ENCODE data around the gene DCLRE1C. TPM values are rescaled to one million over a fixed set of nuclear protein-coding genes. Genes with fewer than 3 reads are reported as not detected.

Gene DCLRE1C
- total RNA-seq, 5 donors from 2014 or later (not counting 1 experiment from before 2014, with no cell fraction given) = 13.6 to 26.5 (median 23.1) TPM

GRCh38 chr10:14859775-14860174, 94.1 kb downstream of the DCLRE1C start:
- H3K27me3 Mint-ChIP-seq = no peaks in the 10 kb centered on the region
- CTCF ChIA-PET = no interaction called here

GRCh38 chr10:14859043-14859442, 94.9 kb downstream of the DCLRE1C start:
- ChIA-PET CTCF (interaction anchor here (0.5 to 0.7 kb wide), 2 partner anchors 284 to 931 kb away, joined by 3 to 4 read pairs; no protein-coding TSS in a partner anchor), POLR2A (interaction anchor here in 1 of 2 donors (0.6 to 1.8 kb wide), 2 partner anchors 10 to 14 kb away, joined by 3 to 6 read pairs; no protein-coding TSS in a partner anchor)
- no CpG with 5 or more reads among the region's 5 CpGs for WGBS (ENCODE audit: insufficient coverage)
- no peaks in the 10 kb centered on the region for H3K9me3 ChIP-seq
- no peak overlapping the region for H3K4me3 Mint-ChIP-seq
- H3K27me3 Mint-ChIP-seq = no peaks in the 10 kb centered on the region
- peaks cover 0 to 43% of the 10 kb centered on the region in 2 donors for H3K36me3 ChIP-seq (ENCODE audit: control insufficient read depth in 2 of 2, extremely low read depth in 1 of 2, insufficient read depth in 1 of 2, low read length in 1 of 2)
- no peak overlapping the region for H3K4me3 ChIP-seq (ENCODE audit: control insufficient read depth in 1 of 2, extremely low read depth in 1 of 2, low read length in 1 of 2)
- DNase-seq (no peak), ATAC-seq (replicated peaks in 1 of 4) (no peak)
- no peaks in the 10 kb centered on the region for H3K27me3 ChIP-seq (replicated peaks in 1 of 2; ENCODE audit: control insufficient read depth in 2 of 2, extremely low read depth in 1 of 2, insufficient read depth in 2 of 2, low read length in 1 of 2)
- no peak overlapping the region for H3K27ac Mint-ChIP-seq
- no peaks in the 10 kb centered on the region for H3K9me3 Mint-ChIP-seq
- H3K4me1 Mint-ChIP-seq = peaks cover 0 to 3% (median 0%) of the 10 kb centered on the region in 3 donors
- H3K27ac ChIP-seq (ENCODE audit: low read length) = no peak overlapping the region
- H3K4me1 ChIP-seq (ENCODE audit: control insufficient read depth in 1 of 2, extremely low read depth in 1 of 2, insufficient read depth in 2 of 2, low read length in 2 of 2) = no peaks in the 10 kb centered on the region
- peaks cover 52% of the 10 kb centered on the region for H3K36me3 Mint-ChIP-seq

More at GRCh38 chr10:14859775-14860174, 94.1 kb downstream of the DCLRE1C start:
- H3K36me3 ChIP-seq (ENCODE audit: control insufficient read depth in 2 of 2, extremely low read depth in 1 of 2, insufficient read depth in 1 of 2, low read length in 1 of 2) = peaks cover 0 to 37% of the 10 kb centered on the region in 2 donors
- H3K27ac ChIP-seq (ENCODE audit: low read length) = no peak overlapping the region
- Mint-ChIP-seq H3K4me3 (no peak overlapping the region), H3K36me3 (peaks cover 49% of the 10 kb centered on the region), H3K27ac (no peak overlapping the region), H3K9me3 (no peaks in the 10 kb centered on the region), H3K4me1 (peaks cover 0 to 3% (median 0%) of the 10 kb centered on the region in 3 donors)
- no peak overlapping the region for H3K4me3 ChIP-seq (ENCODE audit: control insufficient read depth in 1 of 2, extremely low read depth in 1 of 2, low read length in 1 of 2)
- H3K27me3 ChIP-seq (replicated peaks in 1 of 2; ENCODE audit: control insufficient read depth in 2 of 2, extremely low read depth in 1 of 2, insufficient read depth in 2 of 2, low read length in 1 of 2) = no peaks in the 10 kb centered on the region
- ATAC-seq (replicated peaks in 1 of 4) (no peak), DNase-seq (no peak)
- POLR2A ChIA-PET = interaction anchor here (0.6 to 0.7 kb wide), 2 partner anchors 9 to 23 kb away, joined by 3 read pairs; no protein-coding TSS in a partner anchor
- no peaks in the 10 kb centered on the region for H3K9me3 ChIP-seq
- H3K4me1 ChIP-seq (ENCODE audit: control insufficient read depth in 1 of 2, extremely low read depth in 1 of 2, insufficient read depth in 2 of 2, low read length in 2 of 2) = no peaks in the 10 kb centered on the region

DNA sequence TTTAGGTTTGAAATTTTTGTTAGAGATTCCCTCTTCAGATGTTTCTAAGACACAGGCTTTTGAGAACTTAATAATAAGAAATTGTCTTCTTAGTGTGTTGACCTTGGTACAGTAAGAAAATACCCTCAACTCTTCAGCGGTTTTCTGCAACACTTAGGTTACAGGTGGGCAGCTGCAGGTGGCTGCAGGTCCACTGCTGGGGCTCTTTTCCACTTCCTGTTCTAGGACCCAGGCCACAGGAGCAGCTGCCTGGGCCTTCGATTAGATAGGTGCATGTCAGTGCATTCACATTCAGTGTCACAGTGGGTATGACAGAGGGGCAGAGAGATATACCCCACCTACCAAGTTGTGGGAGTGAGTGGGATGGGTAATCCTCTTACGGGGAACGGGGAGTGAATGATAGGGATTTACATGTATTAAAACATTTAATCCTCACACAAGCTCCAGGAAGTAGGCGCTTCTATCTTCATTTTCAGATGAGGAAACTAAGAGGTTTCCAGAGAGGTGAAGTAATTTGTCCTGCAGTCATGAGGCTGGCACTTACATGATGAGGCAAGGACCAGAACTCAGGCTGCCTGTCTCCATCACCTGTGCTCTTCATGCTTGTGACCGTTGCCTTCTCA, 95.4 kb downstream of the DCLRE1C start:
- H3K27me3 ChIP-seq (replicated peaks in 1 of 2; ENCODE audit: control insufficient read depth in 2 of 2, extremely low read depth in 1 of 2, insufficient read depth in 2 of 2, low read length in 1 of 2) = no peaks in the 10 kb centered on the region
- no peak overlapping the region for H3K4me3 ChIP-seq (ENCODE audit: control insufficient read depth in 1 of 2, extremely low read depth in 1 of 2, low read length in 1 of 2)
- no peak overlapping the region for H3K27ac Mint-ChIP-seq
- no peaks in the 10 kb centered on the region for H3K9me3 Mint-ChIP-seq
- no peak overlapping the region for H3K27ac ChIP-seq (ENCODE audit: low read length)
- H3K4me1 Mint-ChIP-seq = peaks cover 0 to 3% (median 0%) of the 10 kb centered on the region in 3 donors
- no peaks in the 10 kb centered on the region for H3K9me3 ChIP-seq
- H3K36me3 ChIP-seq (ENCODE audit: control insufficient read depth in 2 of 2, extremely low read depth in 1 of 2, insufficient read depth in 1 of 2, low read length in 1 of 2) = peaks cover 0 to 46% of the 10 kb centered on the region in 2 donors
- WGBS (ENCODE audit: insufficient coverage) = 100% methylated on average over 1 of the region's 6 CpGs
- no peaks in the 10 kb centered on the region for H3K27me3 Mint-ChIP-seq
- ATAC-seq (replicated peaks in 1 of 4) (no peak), DNase-seq (no peak)
- ChIA-PET POLR2A (interaction anchor here in 1 of 2 donors (1.8 kb wide), 1 partner anchor 13 kb away, joined by 6 read pairs; no protein-coding TSS in a partner anchor), CTCF (no interaction called here)
- H3K4me3 Mint-ChIP-seq = no peak overlapping the region
- peaks cover 50% of the 10 kb centered on the region for H3K36me3 Mint-ChIP-seq
- H3K4me1 ChIP-seq (ENCODE audit: control insufficient read depth in 1 of 2, extremely low read depth in 1 of 2, insufficient read depth in 2 of 2, low read length in 2 of 2) = no peaks in the 10 kb centered on the region

DNA sequence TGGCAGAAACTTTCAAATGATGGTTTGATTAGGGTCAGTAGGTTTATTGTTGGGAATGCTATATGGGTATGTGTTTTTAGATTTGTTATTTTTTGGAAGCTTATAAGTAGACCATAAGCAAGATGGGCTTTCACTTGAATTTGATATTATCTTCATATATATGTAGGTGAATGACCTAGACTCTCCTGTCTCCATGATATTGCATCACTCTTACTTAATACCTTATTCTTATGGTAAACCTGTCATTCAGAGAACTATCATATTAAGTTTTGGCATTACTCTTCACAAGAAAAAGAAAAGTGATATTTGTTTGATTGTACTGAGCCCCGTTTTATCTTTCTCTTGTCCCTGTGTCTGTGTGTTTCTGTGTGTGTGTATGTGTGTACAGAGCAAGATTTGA, 98.4 kb downstream of the DCLRE1C start:
- Mint-ChIP-seq H3K4me3 (no peak overlapping the region), H3K27me3 (no peaks in the 10 kb centered on the region), H3K4me1 (peaks cover 0 to 3% (median 0%) of the 10 kb centered on the region in 3 donors), H3K27ac (no peak overlapping the region), H3K9me3 (no peaks in the 10 kb centered on the region), H3K36me3 (peaks cover 56% of the 10 kb centered on the region)
- Histone ChIP-seq H3K9me3 (no peaks in the 10 kb centered on the region), H3K27me3 (replicated peaks in 1 of 2; ENCODE audit: control insufficient read depth in 2 of 2, extremely low read depth in 1 of 2, insufficient read depth in 2 of 2, low read length in 1 of 2) (no peaks in the 10 kb centered on the region), H3K27ac (ENCODE audit: low read length) (no peak overlapping the region), H3K36me3 (ENCODE audit: control insufficient read depth in 2 of 2, extremely low read depth in 1 of 2, insufficient read depth in 1 of 2, low read length in 1 of 2) (peaks cover 0 to 49% of the 10 kb centered on the region in 2 donors), H3K4me3 (ENCODE audit: control insufficient read depth in 1 of 2, extremely low read depth in 1 of 2, low read length in 1 of 2) (no peak overlapping the region), H3K4me1 (ENCODE audit: control insufficient read depth in 1 of 2, extremely low read depth in 1 of 2, insufficient read depth in 2 of 2, low read length in 2 of 2) (no peaks in the 10 kb centered on the region)
- ChIA-PET CTCF (no interaction called here), POLR2A (no interaction called here)
- no CpG with 5 or more reads among the region's 1 CpG for WGBS (ENCODE audit: insufficient coverage)
- ATAC-seq (replicated peaks in 1 of 4) (no peak), DNase-seq (no peak)

GRCh38 chr10:14852236-14852635, 101.7 kb downstream of the DCLRE1C start:
- no CpG with 5 or more reads among the region's 3 CpGs for WGBS (ENCODE audit: insufficient coverage)
- Histone ChIP-seq H3K36me3 (ENCODE audit: control insufficient read depth in 2 of 2, extremely low read depth in 1 of 2, insufficient read depth in 1 of 2, low read length in 1 of 2) (peaks cover 0 to 47% of the 10 kb centered on the region in 2 donors), H3K4me1 (ENCODE audit: control insufficient read depth in 1 of 2, extremely low read depth in 1 of 2, insufficient read depth in 2 of 2, low read length in 2 of 2) (no peaks in the 10 kb centered on the region), H3K27me3 (replicated peaks in 1 of 2; ENCODE audit: control insufficient read depth in 2 of 2, extremely low read depth in 1 of 2, insufficient read depth in 2 of 2, low read length in 1 of 2) (no peaks in the 10 kb centered on the region), H3K9me3 (no peaks in the 10 kb centered on the region), H3K27ac (ENCODE audit: low read length) (no peak overlapping the region), H3K4me3 (ENCODE audit: control insufficient read depth in 1 of 2, extremely low read depth in 1 of 2, low read length in 1 of 2) (no peak overlapping the region)
- H3K9me3 Mint-ChIP-seq = no peaks in the 10 kb centered on the region
- H3K27ac Mint-ChIP-seq = no peak overlapping the region
- POLR2A ChIA-PET = no interaction called here
- no peak for DNase-seq
- CTCF ChIA-PET = interaction anchor here in 1 of 2 donors (0.5 kb wide), 1 partner anchor 344 kb away, joined by 5 read pairs; no protein-coding TSS in a partner anchor
- no peak overlapping the region for H3K4me3 Mint-ChIP-seq
- no peaks in the 10 kb centered on the region for H3K27me3 Mint-ChIP-seq
- H3K4me1 Mint-ChIP-seq = no peaks in the 10 kb centered on the region
- H3K36me3 Mint-ChIP-seq = peaks cover 46% of the 10 kb centered on the region
- no peak for ATAC-seq (replicated peaks in 1 of 4)

Other genes with a start within 250 kb of the DCLRE1C start
- gene FAM107B, start 179.2 kb downstream of the DCLRE1C start, total RNA-seq = 100 to 1,000 TPM; 175 to 298 (median 214) TPM
- gene CDNF, start 116.1 kb downstream of the DCLRE1C start, total RNA-seq = 1 to 10 TPM; 1.5 to 4.0 (median 2.5) TPM
- 10 to 100 TPM; 13.0 to 19.5 (median 15.0) TPM for gene HSPA14, start 115.8 kb downstream of the DCLRE1C start, total RNA-seq
- gene MSANTD7, start 115.8 kb downstream of the DCLRE1C start, total RNA-seq = 10 to 100 TPM; 11.7 to 31.5 (median 14.9) TPM
- gene SUV39H2, start 75.2 kb downstream of the DCLRE1C start, total RNA-seq = 1 to 10 TPM; 2.4 to 5.1 (median 3.4) TPM
- not detected for gene MEIG1, start 5.3 kb upstream of the DCLRE1C start, total RNA-seq
- not detected for gene OLAH, start 89.8 kb upstream of the DCLRE1C start, total RNA-seq
- under 1 TPM in 3 of 5 donors, not detected in 2; 0.28 to 0.98 (median 0.35) TPM for gene ACBD7, start 134.7 kb upstream of the DCLRE1C start, total RNA-seq
- gene RPP38, start 143.3 kb upstream of the DCLRE1C start, total RNA-seq = 10 to 100 TPM in 4 of 5 donors, 1 to 10 TPM in 1; 8.2 to 21.0 (median 16.6) TPM
- 10 to 100 TPM; 35.5 to 80.4 (median 40.8) TPM for gene NMT2, start 214.6 kb upstream of the DCLRE1C start, total RNA-seq